Lower leg skin (tissue), 3 donors: ENCODE results near the gene NTHL1.
"Not testable (repeated sequence)": the region's sequence is repeated elsewhere in the genome, so short reads cannot be mapped to it uniquely, and the experiment has no call there.

Experiments used
- CTCF ChIP-seq, 3 donors: fragments of 450-650 bp; IDR thresholded peaks; one replicate each; pipeline ENCODE4 v1.5.1; 2016; ENCODE audit warnings: antibody characterized with exemption in 3 of 3, mild to moderate bottlenecking in 3 of 3, moderate library complexity in 2 of 3
- POLR2A ChIP-seq, 2 donors: fragments of 450-650 bp; IDR thresholded peaks; one replicate each; pipeline ENCODE4 v1.6.1; 2016 to 2017; ENCODE audit warnings: antibody characterized with exemption in 2 of 2, mild to moderate bottlenecking in 1 of 2, moderate library complexity in 1 of 2

GRCh38 chr16:2033909-2034695 is 13.5 kb downstream of the NTHL1 start:
- TF ChIP-seq CTCF, POLR2A (IDR thresholded peaks at IDR 0.05): not testable (repeated sequence)
